ENCODE measurements around the gene MREG.
A peak's percentile ranks its signal among the peaks of the same experiment; 100 is the strongest.
"Not testable (repeated sequence)": the region's sequence is repeated elsewhere in the genome, so short reads cannot be mapped to it uniquely, and the experiment has no call there.

MREG gene

GRCh38 chr2:216018709-216019108 is 5.4 kb upstream of the MREG start:
- DNase-seq: no peak

GRCh38 chr2:216017365-216017764 is 4.0 kb upstream of the MREG start:
- DNase-seq: no peak

GRCh38 chr2:216016581-216016980 is 3.2 kb upstream of the MREG start:
- DNase-seq: no peak

- peak; percentile 65 for DNase-seq
Measured at GRCh38 chr2:216015722-216016464, 2.5 kb upstream of the MREG start.

GRCh38 chr2:216014986-216015385 is 1.6 kb upstream of the MREG start:
- no peak for DNase-seq

- DNase-seq: no peak
Measured at GRCh38 chr2:216014006-216014405, 655 bp upstream of the MREG start.

- no peak for DNase-seq
Measured at GRCh38 chr2:216012830-216013079, 596 bp downstream of the MREG start.

GRCh38 chr2:216012133-216012829 is 1.1 kb downstream of the MREG start:
- DNase-seq: no peak

GRCh38 chr2:216009215-216009614 is 4.1 kb downstream of the MREG start:
- DNase-seq: not testable (repeated sequence)

- DNase-seq: no peak
Measured at GRCh38 chr2:216008387-216008786, 5.0 kb downstream of the MREG start.

- DNase-seq: peak; percentile 70
Measured at GRCh38 chr2:216006164-216006663, 7.1 kb downstream of the MREG start.

- DNase-seq: no peak
Measured at GRCh38 chr2:216004697-216005283, 8.6 kb downstream of the MREG start.

- DNase-seq: no peak
Measured at GRCh38 chr2:216003876-216004696, 9.3 kb downstream of the MREG start.

- DNase-seq: no peak
Measured at GRCh38 chr2:216002693-216003092, 10.7 kb downstream of the MREG start.

GRCh38 chr2:216002101-216002678 is 11.2 kb downstream of the MREG start:
- DNase-seq: no peak

- DNase-seq: no peak
Measured at GRCh38 chr2:216001216-216002100, 11.9 kb downstream of the MREG start.

- DNase-seq: no peak
Measured at GRCh38 chr2:215998636-215999035, 14.7 kb downstream of the MREG start.

- DNase-seq: no peak
Measured at GRCh38 chr2:215997219-215997618, 16.1 kb downstream of the MREG start.

GRCh38 chr2:215994911-215995310 is 18.4 kb downstream of the MREG start:
- no peak for DNase-seq

- DNase-seq: not testable (repeated sequence)
Measured at GRCh38 chr2:215988556-215989207, 24.7 kb downstream of the MREG start.

GRCh38 chr2:215985257-215985656 is 28.1 kb downstream of the MREG start:
- DNase-seq: no peak

Data from activated CD8-positive, alpha-beta memory T cell treated with anti-CD3 and anti-CD28 coated beads for 24 hours (primary cell).